NT2/D1 (cell line): ENCODE results near the gene PIK3C2G.

Experiments used
- DNase-seq: peaks from one replicate; pipeline ENCODE4 v3.0.0-alpha.2; 2011; ENCODE audit warnings: low read depth, low spot score
- H3K27me3 ChIP-seq: 2 replicates; pipeline ENCODE4 v1.6.0; 2011; ENCODE audit warnings: mild to moderate bottlenecking; ENCODE audit not compliant: insufficient read length, insufficient read depth
- H3K36me3 ChIP-seq: 2 replicates; pipeline ENCODE4 v1.6.1; 2011; ENCODE audit warnings: mild to moderate bottlenecking, low read length, mixed read lengths; ENCODE audit not compliant: insufficient read depth, insufficient read length
- H3K4me1 ChIP-seq: 2 replicates; pipeline ENCODE4 v1.5.1; 2011; ENCODE audit not compliant: insufficient read depth, insufficient read length
- H3K4me3 ChIP-seq: 2 replicates; pipeline ENCODE4 v1.5.1; 2011; ENCODE audit warnings: low read depth; ENCODE audit not compliant: insufficient read length
- H3K9ac ChIP-seq: 2 replicates; pipeline ENCODE4 v1.6.0; 2011; ENCODE audit warnings: low read depth; ENCODE audit not compliant: insufficient read length
- H3K9me3 ChIP-seq: 2 replicates; pipeline ENCODE4 v1.5.1; 2011; ENCODE audit warnings: mild to moderate bottlenecking, low read length; ENCODE audit not compliant: insufficient read depth
- SUZ12 ChIP-seq: IDR thresholded peaks from 2 replicates; pipeline ENCODE4 v1.6.1; 2011; ENCODE audit not compliant: insufficient read length, insufficient read depth; ENCODE audit errors: extremely low read depth
- YY1 ChIP-seq: IDR thresholded peaks from 2 replicates; pipeline ENCODE4 v1.6.1; 2011; ENCODE audit not compliant: insufficient read length, insufficient read depth
- ZNF274 ChIP-seq: IDR thresholded peaks from 2 replicates; pipeline ENCODE4 v1.6.1; 2011; ENCODE audit warnings: mild to moderate bottlenecking, low read depth, low read length

Gene PIK3C2G

DNA sequence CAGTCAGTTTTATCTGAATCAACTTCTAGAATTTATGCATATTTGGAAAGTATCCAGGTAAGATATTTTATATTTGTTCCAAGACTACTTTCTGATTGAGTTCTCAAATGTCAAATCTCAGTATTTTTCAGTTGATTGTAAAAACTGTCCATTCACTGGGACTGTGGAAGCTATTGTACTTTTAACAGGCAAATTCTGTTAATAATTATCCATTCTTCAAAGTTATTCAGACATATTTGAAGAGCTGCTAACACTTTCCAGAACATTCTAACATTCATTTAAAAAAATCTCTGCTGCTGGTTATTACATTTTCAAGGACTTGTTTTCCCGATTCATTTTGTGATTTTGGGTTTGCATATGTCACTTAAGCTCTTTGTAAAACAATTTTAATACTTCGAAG lies 59.7 kb downstream of the PIK3C2G start:
- TF ChIP-seq YY1 (no peak), ZNF274 (no peak), SUZ12 (no peak)
- Histone ChIP-seq H3K9me3 (no peaks in the 10 kb centered on the region), H3K4me1 (no peaks in the 10 kb centered on the region), H3K4me3 (no peak overlapping the region), H3K9ac (no peak overlapping the region), H3K27me3 (no peaks in the 10 kb centered on the region), H3K36me3 (no peaks in the 10 kb centered on the region)
- no peak for DNase-seq

GRCh38 chr12:18323159-18323558 lies 61.8 kb downstream of the PIK3C2G start:
- H3K9me3 ChIP-seq: no peaks in the 10 kb centered on the region
- no peaks in the 10 kb centered on the region for H3K4me1 ChIP-seq
- no peak overlapping the region for H3K9ac ChIP-seq
- H3K36me3 ChIP-seq: no peaks in the 10 kb centered on the region
- DNase-seq: no peak
- TF ChIP-seq SUZ12: no peak
- no peak overlapping the region for H3K4me3 ChIP-seq
- H3K27me3 ChIP-seq: no peaks in the 10 kb centered on the region

DNA sequence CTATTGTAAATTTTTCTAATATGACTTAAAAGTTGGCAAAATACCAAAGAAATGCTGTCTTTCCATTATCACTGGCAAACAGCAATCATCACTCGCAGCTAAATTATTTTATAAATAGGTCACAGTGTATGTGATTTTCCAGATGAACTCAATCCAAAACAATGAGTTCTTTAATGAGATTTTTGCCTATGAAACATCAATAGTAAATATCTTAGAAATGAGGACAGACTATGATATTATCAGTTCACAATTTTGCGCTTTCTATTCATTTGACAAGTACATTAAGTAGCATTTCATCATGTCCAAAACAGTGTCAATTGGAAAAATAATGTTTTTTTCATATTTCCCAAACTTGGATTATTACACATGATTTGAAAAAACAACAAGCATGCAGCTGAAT lies 65.7 kb downstream of the PIK3C2G start:
- H3K4me3 ChIP-seq: no peak overlapping the region

GRCh38 chr12:18332173-18332572 lies 70.9 kb downstream of the PIK3C2G start:
- Histone ChIP-seq H3K9ac (no peak overlapping the region), H3K4me1 (no peaks in the 10 kb centered on the region), H3K4me3 (no peak overlapping the region), H3K9me3 (no peaks in the 10 kb centered on the region), H3K36me3 (no peaks in the 10 kb centered on the region), H3K27me3 (no peaks in the 10 kb centered on the region)
- no peak for TF ChIP-seq YY1
- no peak for TF ChIP-seq SUZ12
- TF ChIP-seq ZNF274: no peak
- DNase-seq: no peak

More for the DNA sequence above, 65.7 kb downstream of the PIK3C2G start:
- H3K27me3 ChIP-seq: no peaks in the 10 kb centered on the region
- H3K9me3 ChIP-seq: no peaks in the 10 kb centered on the region
- H3K9ac ChIP-seq: no peak overlapping the region
- DNase-seq: no peak
- no peaks in the 10 kb centered on the region for H3K4me1 ChIP-seq
- no peaks in the 10 kb centered on the region for H3K36me3 ChIP-seq
- TF ChIP-seq ZNF274 (no peak), SUZ12 (no peak), YY1 (no peak)

GRCh38 chr12:18339633-18340032 lies 78.3 kb downstream of the PIK3C2G start:
- no peak for DNase-seq
- Histone ChIP-seq H3K36me3 (no peaks in the 10 kb centered on the region), H3K27me3 (no peaks in the 10 kb centered on the region), H3K9ac (no peak overlapping the region), H3K9me3 (no peaks in the 10 kb centered on the region), H3K4me1 (no peaks in the 10 kb centered on the region), H3K4me3 (no peak overlapping the region)
- TF ChIP-seq YY1: no peak
- TF ChIP-seq SUZ12: no peak
- no peak for TF ChIP-seq ZNF274

DNA sequence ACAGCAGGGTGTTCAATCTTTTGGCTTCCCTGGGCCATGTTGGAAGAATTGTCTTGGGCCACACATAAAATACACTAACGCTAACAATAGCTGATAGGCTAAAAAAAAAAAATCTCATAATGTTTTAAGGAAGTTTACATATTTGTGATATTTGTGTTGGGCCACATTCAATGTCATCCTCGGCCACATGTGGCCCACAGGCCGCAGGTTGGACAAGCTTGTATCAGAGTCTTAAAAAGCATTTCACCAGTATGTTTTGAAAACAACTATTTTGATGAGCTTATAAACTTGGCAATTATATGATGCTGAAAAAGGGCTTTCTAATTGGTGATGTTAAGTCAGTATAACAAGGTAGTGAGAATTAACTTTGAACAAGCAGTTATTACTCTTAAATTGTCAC lies 78.9 kb downstream of the PIK3C2G start:
- Histone ChIP-seq H3K9me3 (no peaks in the 10 kb centered on the region), H3K27me3 (no peaks in the 10 kb centered on the region), H3K36me3 (no peaks in the 10 kb centered on the region), H3K4me3 (no peak overlapping the region), H3K4me1 (no peaks in the 10 kb centered on the region), H3K9ac (no peak overlapping the region)
- DNase-seq: no peak
- TF ChIP-seq SUZ12: no peak
- TF ChIP-seq ZNF274: no peak
- TF ChIP-seq YY1: no peak

DNA sequence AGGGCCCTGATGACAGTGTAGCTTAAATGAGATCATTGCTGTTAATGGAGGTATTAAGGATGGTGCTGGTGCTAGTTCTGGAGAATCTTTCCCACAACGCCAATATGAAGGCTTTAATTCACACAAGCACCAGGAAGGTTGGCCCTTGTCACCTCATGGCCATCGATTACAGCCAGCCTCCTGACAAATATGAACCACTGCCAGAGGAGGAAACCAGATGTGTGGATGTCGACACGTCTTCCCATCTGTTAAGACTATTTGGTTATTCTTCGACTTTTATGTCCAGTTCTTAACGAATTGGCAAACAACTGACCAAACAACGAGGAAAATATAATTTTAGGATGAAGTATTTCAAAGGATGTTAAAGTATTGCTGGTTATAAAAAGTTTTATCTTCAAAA lies 79.5 kb downstream of the PIK3C2G start:
- Histone ChIP-seq H3K9ac (no peak overlapping the region), H3K4me1 (no peaks in the 10 kb centered on the region), H3K4me3 (no peak overlapping the region), H3K27me3 (no peaks in the 10 kb centered on the region), H3K9me3 (no peaks in the 10 kb centered on the region), H3K36me3 (no peaks in the 10 kb centered on the region)
- TF ChIP-seq YY1 (no peak), ZNF274 (no peak), SUZ12 (no peak)
- DNase-seq: no peak

DNA sequence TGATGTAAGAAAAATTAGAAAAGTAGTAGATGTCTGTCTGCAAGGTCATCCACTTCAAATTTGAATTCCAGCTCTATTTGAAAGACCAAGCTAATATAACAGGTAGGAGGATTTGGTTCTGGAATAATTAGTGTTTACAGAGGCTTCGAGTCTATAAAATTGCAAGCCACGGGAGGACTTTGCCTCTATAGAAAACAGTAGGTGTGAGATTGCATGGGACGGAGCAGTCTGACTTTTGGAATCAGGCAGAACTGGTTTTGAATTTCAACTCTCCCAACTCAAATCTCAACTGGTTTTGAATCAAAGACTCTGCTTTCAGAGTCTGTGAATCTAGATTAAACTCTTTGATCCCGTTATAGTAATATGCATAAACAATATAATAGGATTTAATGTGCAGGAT lies 82.4 kb downstream of the PIK3C2G start:
- no peaks in the 10 kb centered on the region for H3K36me3 ChIP-seq
- no peaks in the 10 kb centered on the region for H3K4me1 ChIP-seq
- no peak overlapping the region for H3K4me3 ChIP-seq
- H3K9ac ChIP-seq: no peak overlapping the region
- DNase-seq: no peak
- TF ChIP-seq SUZ12 (no peak), YY1 (no peak), ZNF274 (no peak)
- no peaks in the 10 kb centered on the region for H3K27me3 ChIP-seq
- no peaks in the 10 kb centered on the region for H3K9me3 ChIP-seq
